GM23248 (cell line): ENCODE measurements around the gene SNRPD1.

Experiments used
- EZH2 ChIP-seq: fragments of 200-600 bp; sonication (generic); IDR thresholded peaks from 2 replicates; pipeline ENCODE4 v1.6.1; 2018; ENCODE audit warnings: antibody characterized with exemption, mild to moderate bottlenecking; ENCODE audit not compliant: insufficient read depth, poor library complexity, severe bottlenecking
- EZH2phosphoT487 ChIP-seq: fragments of 200-600 bp; sonication (generic); IDR thresholded peaks from 2 replicates; pipeline ENCODE4 v1.6.1; 2018; ENCODE audit warnings: antibody characterized with exemption, moderate library complexity, mild to moderate bottlenecking, low read depth; ENCODE audit not compliant: insufficient read depth

- TF ChIP-seq EZH2 (no peak), EZH2phosphoT487 (no peak)
These were observed 11.3 kb upstream of the SNRPD1 start, which contains the start of gene ESCO1 for GRCh38 chr18:21600526-21601410.
